Upper lobe of left lung (tissue), 6 donors: ENCODE results near the gene PRIMPOL. TPM values are rescaled to one million over a fixed set of nuclear protein-coding genes. Genes with fewer than 3 reads are reported as not detected.
"Not testable (repeated sequence)": the region's sequence is repeated elsewhere in the genome, so short reads cannot be mapped to it uniquely, and the experiment has no call there.

Experiments
- ATAC-seq, 2 donors: fragments of 200-7000 bp; cut with Tn5 transposase; one replicate each; pipeline ENCODE4 v1.9.1; 2022; ENCODE audit warnings: mild to moderate bottlenecking in 2 of 2, moderate library complexity in 2 of 2; ENCODE audit not compliant: low FRiP score in 2 of 2
- DNase-seq, 2 donors: peaks; one replicate each; pipeline ENCODE4 v3.0.0-alpha.2; 2019 to 2020
- H3K27ac ChIP-seq, 4 donors: fragments of 200-600 bp; sonication (generic); one replicate each; pipeline ENCODE4 v1.5.1; 2016 to 2019
- H3K27me3 ChIP-seq, 4 donors: fragments of 200-600 bp; sonication (generic); one replicate each; pipeline ENCODE4 v1.5.1; 2017 to 2019
- H3K36me3 ChIP-seq, 4 donors: fragments of 200-600 bp; sonication (generic); one replicate each; pipeline ENCODE4 v1.5.1; 2016 to 2019
- H3K4me1 ChIP-seq, 4 donors: fragments of 200-600 bp; sonication (generic); one replicate each; pipeline ENCODE4 v1.5.1; 2018 to 2019
- H3K4me3 ChIP-seq, 4 donors: fragments of 200-600 bp; sonication (generic); one replicate each; pipeline ENCODE4 v1.5.1; 2017 to 2019; ENCODE audit warnings: mild to moderate bottlenecking in 2 of 4, moderate library complexity in 1 of 4
- H3K9me3 ChIP-seq, 4 donors: fragments of 200-600 bp; sonication (generic); one replicate each; pipeline ENCODE4 v1.5.1; 2018 to 2019
- CTCF ChIP-seq, 6 experiments: fragments of 450-650 bp in 4 of 6; fragments of 200-600 bp in 2 of 6; sonication (generic) in 2 of 6; IDR thresholded peaks; one replicate each; pipeline ENCODE4 v1.5.1; 2016 to 2019; ENCODE audit warnings: antibody characterized with exemption in 6 of 6
- EP300 ChIP-seq, 4 donors: sonication (generic); formaldehyde crosslinking; IDR thresholded peaks; one replicate each; pipeline ENCODE4 v1.5.1; 2017; ENCODE audit warnings: antibody characterized with exemption in 4 of 4, control low read depth in 2 of 4
- POLR2A ChIP-seq, 4 donors: fragments of 450-650 bp; IDR thresholded peaks; one replicate each; pipeline ENCODE4 v1.5.1; 2016 to 2017; ENCODE audit warnings: antibody characterized with exemption in 4 of 4, mild to moderate bottlenecking in 2 of 4
- POLR2AphosphoS5 ChIP-seq, 2 donors: sonication (generic); formaldehyde crosslinking; IDR thresholded peaks; one replicate each; pipeline ENCODE4 v1.5.1; 2017; ENCODE audit warnings: antibody characterized with exemption in 2 of 2
- WGBS, 2 donors: methylation state at CpG; one replicate each; pipeline ENCODE4 v1.1.5; 2017 to 2018; 5-methylcytosine and 5-hydroxymethylcytosine counted together
- total RNA-seq, 6 donors: library from RNA; depleted of rRNA in 4 of 6; stranded (reverse); fragments of >200 nt in 4 of 6; gene quantifications; one replicate each; pipeline versions ENCODE4 v1.1.0 to v1.2.1, GENCODE V29; 2016 to 2021
- donor health status: DM: no; HTN: no; CAD: no; lungs with moderate emphysema.
- donor health status: DM: no; HTN: yes; CAD: no; lungs with severe emphysema.

The PRIMPOL gene
- 10 to 100 TPM in 5 of 6 donors, 1 to 10 TPM in 1; 7.0 to 21.0 (median 13.3) TPM for total RNA-seq

- ATAC-seq (peak; percentile 97 to 98), DNase-seq (peak; percentile 98 to 100)
- H3K27ac ChIP-seq, result peak within 1 kb of the TSS; percentile 97 to 99 (median 98)
- H3K9me3 ChIP-seq, result no peaks in the 10 kb centered on the region
- peak; percentile 71 to 94 (median 90) for TF ChIP-seq POLR2A (IDR thresholded peaks at IDR 0.05)
- TF ChIP-seq EP300 (IDR thresholded peaks at IDR 0.05), result peak in 1 of 4 donors; percentile 22
- peak; percentile 94 to 97 for TF ChIP-seq POLR2AphosphoS5 (IDR thresholded peaks at IDR 0.05)
- peak in 3 of 6 experiments; percentile 26 to 62 (median 58) for TF ChIP-seq CTCF (IDR thresholded peaks at IDR 0.05)
- H3K4me3 ChIP-seq, result peak within 1 kb of the TSS; percentile 73 to 96 (median 83)
- H3K4me1 ChIP-seq, result peaks cover 34 to 49% (median 38%) of the 10 kb centered on the region in 4 donors
- H3K36me3 ChIP-seq, result no peaks in the 10 kb centered on the region
- 0% methylated on average over 7 to 17 of the region's 90 CpGs for WGBS, 2 donors
- H3K27me3 ChIP-seq, result no peaks in the 10 kb centered on the region
These were observed at the start of gene PRIMPOL, which contains the start of gene CASP3 for GRCh38 chr4:184649026-184649970. PRIMPOL (plus strand) TSS chr4:184649738; CDS start chr4:184657141, 7,403 bp downstream. CASP3 (minus strand) TSS chr4:184649447; CDS start chr4:184638453, 10,994 bp downstream.

GRCh38 chr4:184600982-184601381, 48.6 kb upstream of the PRIMPOL start:
- 56 to 78% methylated on average over 4 to 8 of the region's 8 CpGs for WGBS, 2 donors
- DNase-seq, H3K4me1 ChIP-seq: not testable (repeated sequence)

GRCh38 chr4:184602857-184603256, 46.7 kb upstream of the PRIMPOL start:
- ATAC-seq, DNase-seq, H3K4me3 ChIP-seq, H3K27ac ChIP-seq, H3K36me3 ChIP-seq, H3K27me3 ChIP-seq, H3K4me1 ChIP-seq: not testable (repeated sequence)
- peaks cover 0 to 15% (median 9%) of the 10 kb centered on the region in 4 donors for H3K9me3 ChIP-seq
- WGBS, 2 donors, result 0 to 3% methylated on average over 1 of the region's 1 CpG

More at GRCh38 chr4:184600982-184601381, 48.6 kb upstream of the PRIMPOL start:
- not testable (repeated sequence) for ATAC-seq, H3K36me3 ChIP-seq, H3K4me3 ChIP-seq, H3K27me3 ChIP-seq, H3K27ac ChIP-seq
- peaks cover 0 to 15% (median 9%) of the 10 kb centered on the region in 4 donors for H3K9me3 ChIP-seq

- H3K4me1 ChIP-seq, DNase-seq, H3K27ac ChIP-seq, ATAC-seq, H3K36me3 ChIP-seq, H3K27me3 ChIP-seq, H3K4me3 ChIP-seq: not testable (repeated sequence)
- peaks cover 0 to 15% (median 9%) of the 10 kb centered on the region in 4 donors for H3K9me3 ChIP-seq
- WGBS, 2 donors, result 50 to 100% methylated on average over 2 of the region's 2 CpGs
These were observed 42.1 kb upstream of the PRIMPOL start for GRCh38 chr4:184607429-184607828.

GRCh38 chr4:184612074-184612473, 37.5 kb upstream of the PRIMPOL start:
- WGBS, 2 donors, result 82 to 86% methylated on average over 3 of the region's 3 CpGs
- no peaks in the 10 kb centered on the region for H3K36me3 ChIP-seq
- no peaks in the 10 kb centered on the region for H3K27me3 ChIP-seq
- H3K4me3 ChIP-seq, result no peak overlapping the region
- H3K4me1 ChIP-seq, result no peaks in the 10 kb centered on the region
- TF ChIP-seq EP300 (IDR thresholded peaks at IDR 0.05), result no peak
- TF ChIP-seq POLR2A (IDR thresholded peaks at IDR 0.05), result no peak
- TF ChIP-seq POLR2AphosphoS5 (IDR thresholded peaks at IDR 0.05), result no peak
- H3K27ac ChIP-seq, result no peak overlapping the region
- no peak for ATAC-seq
- H3K9me3 ChIP-seq, result peaks cover 0 to 6% (median 2%) of the 10 kb centered on the region in 4 donors
- DNase-seq, result no peak

- ATAC-seq (no peak), DNase-seq (no peak)
- WGBS, 2 donors, result 66 to 91% methylated on average over 2 of the region's 2 CpGs
- no peak overlapping the region for H3K27ac ChIP-seq
- no peak overlapping the region for H3K4me3 ChIP-seq
- H3K4me1 ChIP-seq, result no peaks in the 10 kb centered on the region
- peaks cover 0 to 6% (median 2%) of the 10 kb centered on the region in 4 donors for H3K9me3 ChIP-seq
- no peaks in the 10 kb centered on the region for H3K36me3 ChIP-seq
- TF ChIP-seq POLR2A (IDR thresholded peaks at IDR 0.05) (no peak), POLR2AphosphoS5 (IDR thresholded peaks at IDR 0.05) (no peak), CTCF (IDR thresholded peaks at IDR 0.05) (no peak), EP300 (IDR thresholded peaks at IDR 0.05) (no peak)
- H3K27me3 ChIP-seq, result no peaks in the 10 kb centered on the region
These were observed 36.1 kb upstream of the PRIMPOL start for GRCh38 chr4:184613405-184613804.
